ENCODE results near the gene KCNA3.
A peak's percentile ranks its signal among the peaks of the same experiment; 100 is the strongest.

Gene KCNA3

GRCh38 chr1:110630839-110631663, 43.7 kb downstream of the KCNA3 start:
- peak; percentile 83 for TF ChIP-seq CTCF (IDR thresholded peaks at IDR 0.05)

- no peak for TF ChIP-seq CTCF (IDR thresholded peaks at IDR 0.05)
These were observed 46.2 kb downstream of the KCNA3 start for GRCh38 chr1:110628323-110629105.

- no peak for TF ChIP-seq CTCF (IDR thresholded peaks at IDR 0.05)
These were observed 47.0 kb downstream of the KCNA3 start for GRCh38 chr1:110627764-110628163.

GRCh38 chr1:110626889-110627288, 47.9 kb downstream of the KCNA3 start:
- no peak for TF ChIP-seq CTCF (IDR thresholded peaks at IDR 0.05)
